ENCODE data around the gene YEATS2.

Gene YEATS2

DNA sequence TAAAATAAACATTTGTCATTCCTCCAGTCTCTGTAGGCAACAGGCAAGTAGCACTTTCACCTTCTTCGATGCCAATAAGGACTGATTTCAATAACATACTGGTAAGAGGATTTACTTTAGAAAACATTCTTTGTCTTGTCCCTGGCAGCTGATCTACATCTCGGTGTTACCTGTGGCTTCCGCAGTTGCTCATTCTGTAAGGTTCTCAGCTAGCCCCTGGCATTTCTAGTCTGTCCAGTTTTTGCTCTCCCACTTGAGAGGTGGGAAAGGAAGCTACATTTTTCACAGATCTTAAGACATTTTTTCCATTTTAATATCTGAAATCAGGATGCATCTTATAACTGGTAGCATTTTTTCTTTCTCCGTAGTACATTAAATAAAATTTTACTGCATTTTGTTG lies 147.5 kb downstream of the YEATS2 start:
- no peak for DNase-seq

DNA sequence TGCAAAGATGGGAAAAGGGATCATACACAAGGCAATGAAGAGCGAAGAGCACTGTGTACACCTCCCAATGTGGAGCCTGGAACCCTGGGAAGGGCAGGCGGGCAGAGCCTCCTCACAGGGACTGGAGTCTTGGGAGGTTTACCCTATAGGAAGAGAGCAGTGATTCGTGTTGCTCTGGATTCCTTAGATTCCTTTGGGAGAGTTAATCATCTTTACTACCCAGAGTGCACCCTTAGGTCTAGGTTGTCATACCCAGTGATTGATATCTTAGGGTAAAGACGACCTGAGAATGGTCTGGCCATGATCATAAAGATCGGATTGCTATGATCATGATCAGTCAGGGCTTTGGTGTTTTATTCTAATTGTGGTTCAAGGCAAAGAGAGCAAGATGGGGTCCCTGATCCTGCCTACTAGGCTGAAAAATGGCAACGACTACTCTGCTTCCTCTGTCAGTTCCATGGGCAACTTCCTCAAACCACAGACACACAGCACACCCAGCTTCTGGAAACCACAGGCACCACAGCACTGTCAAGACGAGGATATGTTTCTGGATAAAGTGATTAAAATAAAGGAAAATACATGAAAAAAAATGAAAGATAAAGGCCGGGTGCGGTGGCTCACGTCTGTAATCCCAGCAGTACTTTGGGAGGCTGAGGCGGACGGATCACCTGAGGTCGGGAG lies 148.2 kb downstream of the YEATS2 start:
- DNase-seq: no peak

DNA sequence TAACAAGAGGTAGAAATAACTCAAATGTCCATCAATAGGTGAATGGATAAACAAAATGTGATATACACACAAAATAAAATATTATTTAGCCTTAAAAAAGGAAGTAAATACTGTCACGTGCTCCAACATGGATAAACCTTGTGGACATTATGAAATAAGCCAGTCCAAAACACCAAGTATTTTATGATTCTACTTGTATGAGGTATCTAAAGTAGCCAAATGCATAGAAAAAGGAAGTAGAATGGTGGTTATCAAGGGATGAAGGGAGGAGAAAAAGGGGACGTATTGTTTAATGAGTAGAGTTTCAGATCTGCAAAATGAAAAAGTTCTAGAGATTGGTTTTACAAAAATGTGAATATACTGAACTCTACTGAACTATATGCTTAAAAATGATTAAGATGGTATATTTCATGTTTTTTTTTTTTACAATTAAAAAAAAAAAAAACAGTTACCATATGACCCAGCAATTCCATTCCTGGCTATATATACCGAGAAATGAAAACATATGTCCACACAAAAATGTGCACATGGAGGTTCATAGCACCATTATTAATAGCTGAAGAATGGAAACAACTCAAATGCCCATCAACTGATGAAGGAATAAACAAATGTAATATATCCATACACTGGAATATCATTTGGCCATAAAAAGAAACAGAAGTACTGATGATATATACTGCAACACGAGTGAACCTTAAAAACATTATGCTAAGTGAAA lies 156.9 kb downstream of the YEATS2 start:
- no peak for DNase-seq

DNA sequence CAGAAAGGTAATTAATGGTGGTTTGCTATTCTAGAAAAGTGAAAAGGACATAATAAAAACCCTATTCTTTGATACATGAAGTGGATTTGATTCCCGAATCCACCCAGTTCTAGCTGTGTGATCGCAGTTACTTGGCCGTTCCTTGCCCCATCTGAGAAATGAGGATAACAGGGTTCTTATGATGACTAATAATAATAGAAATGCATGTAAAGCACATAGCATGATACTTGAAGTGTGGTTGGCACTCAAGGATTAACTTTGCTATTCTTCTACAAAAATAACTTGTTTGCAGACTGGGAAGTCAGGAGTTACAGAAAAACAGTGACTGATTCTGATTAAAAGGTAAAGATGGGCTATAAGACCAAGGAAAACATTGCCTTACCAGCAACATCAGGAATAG lies 160.3 kb downstream of the YEATS2 start:
- DNase-seq: no peak
